HG03442 (cell line): ENCODE results near the gene OSM.
"Not testable (repeated sequence)": the region's sequence is repeated elsewhere in the genome, so short reads cannot be mapped to it uniquely, and the experiment has no call there.

Experiments
- ATAC-seq: cut with Tn5 transposase; IDR thresholded peaks from one replicate; pipeline ENCODE4 v1.9.1; 2021; ENCODE audit warnings: mild to moderate bottlenecking, moderate library complexity; ENCODE audit not compliant: unreplicated experiment

OSM gene

GRCh38 chr22:30230330-30230729 lies 36.3 kb downstream of the OSM start:
- ATAC-seq: no peak

DNA sequence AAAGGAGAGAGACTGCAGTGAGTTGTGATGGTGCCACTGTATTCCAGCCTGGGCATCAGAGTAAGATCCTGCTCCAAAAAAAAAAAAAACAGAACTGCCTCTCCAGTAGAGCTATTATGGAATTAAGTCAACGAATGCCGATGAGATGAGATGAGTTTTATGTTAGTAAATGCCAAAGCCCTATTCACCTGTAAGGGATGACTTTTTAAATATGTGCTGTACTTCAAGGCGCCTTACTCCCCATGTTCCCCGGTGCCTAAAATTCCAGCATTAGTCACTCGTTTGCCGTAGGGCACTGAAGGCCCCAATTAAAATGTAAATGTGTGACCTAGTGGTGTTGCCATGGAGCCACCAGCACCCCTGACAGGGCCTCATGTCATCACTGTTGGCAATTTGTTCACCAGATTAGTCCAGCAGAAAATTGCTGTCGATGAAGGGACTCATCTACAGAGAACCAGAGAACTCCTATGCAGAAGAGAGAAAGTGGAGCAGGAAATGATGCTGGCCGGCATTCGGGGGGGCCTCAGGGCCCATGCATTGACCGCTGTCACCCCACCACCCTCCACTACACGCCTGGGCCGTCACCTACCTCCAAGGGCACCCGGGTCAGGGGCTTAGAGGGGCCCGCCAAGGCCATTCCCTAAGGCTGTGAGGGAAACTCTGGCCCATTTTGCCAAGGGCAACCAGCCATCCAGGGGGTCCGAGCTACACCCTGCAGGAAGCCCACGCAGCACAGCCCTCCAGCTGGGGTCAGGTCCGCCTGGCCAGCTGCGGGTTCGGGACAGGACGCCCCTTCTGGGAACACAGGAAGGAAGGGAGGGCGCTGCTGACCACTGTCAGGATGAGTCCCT lies 37.9 kb downstream of the OSM start:
- ATAC-seq: no peak

- ATAC-seq: no peak
These were observed 39.0 kb downstream of the OSM start for GRCh38 chr22:30227438-30228228.

- no peak for ATAC-seq
These were observed 40.3 kb downstream of the OSM start for GRCh38 chr22:30226192-30226832.

DNA sequence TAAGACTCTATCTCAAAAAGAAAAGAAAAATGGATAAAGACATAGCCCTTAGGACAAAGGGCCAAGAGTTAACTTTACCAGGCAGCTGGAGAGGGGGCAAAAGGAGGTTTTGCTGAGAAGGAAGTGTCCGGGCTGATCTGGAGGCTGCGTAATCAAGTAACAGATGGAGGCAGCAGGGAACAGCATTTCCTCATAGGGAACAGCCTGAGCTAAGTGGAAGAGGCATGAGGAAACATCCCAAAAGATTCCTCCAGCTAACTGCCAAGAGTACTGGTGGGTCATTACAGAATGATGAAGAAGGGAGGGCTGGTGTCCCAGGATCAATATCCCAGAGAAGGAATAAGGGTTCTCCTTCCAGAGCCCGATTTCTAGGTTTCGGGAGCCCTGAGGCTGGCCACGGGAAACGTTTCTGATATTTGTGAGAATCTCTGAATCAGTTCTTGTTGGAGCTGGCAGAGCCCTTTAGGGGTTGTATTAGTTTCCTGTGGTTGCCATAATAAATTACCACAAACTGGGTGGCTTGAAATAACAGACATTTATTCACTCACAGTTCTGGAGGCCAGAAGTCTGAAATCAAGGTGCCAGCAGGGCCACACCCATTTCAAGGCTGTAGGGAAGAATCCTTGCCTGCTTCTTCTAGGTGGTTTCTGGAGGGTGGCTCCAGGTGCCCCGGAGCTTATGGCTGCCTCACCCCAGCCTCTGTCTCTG lies 41.3 kb downstream of the OSM start:
- ATAC-seq: no peak

DNA sequence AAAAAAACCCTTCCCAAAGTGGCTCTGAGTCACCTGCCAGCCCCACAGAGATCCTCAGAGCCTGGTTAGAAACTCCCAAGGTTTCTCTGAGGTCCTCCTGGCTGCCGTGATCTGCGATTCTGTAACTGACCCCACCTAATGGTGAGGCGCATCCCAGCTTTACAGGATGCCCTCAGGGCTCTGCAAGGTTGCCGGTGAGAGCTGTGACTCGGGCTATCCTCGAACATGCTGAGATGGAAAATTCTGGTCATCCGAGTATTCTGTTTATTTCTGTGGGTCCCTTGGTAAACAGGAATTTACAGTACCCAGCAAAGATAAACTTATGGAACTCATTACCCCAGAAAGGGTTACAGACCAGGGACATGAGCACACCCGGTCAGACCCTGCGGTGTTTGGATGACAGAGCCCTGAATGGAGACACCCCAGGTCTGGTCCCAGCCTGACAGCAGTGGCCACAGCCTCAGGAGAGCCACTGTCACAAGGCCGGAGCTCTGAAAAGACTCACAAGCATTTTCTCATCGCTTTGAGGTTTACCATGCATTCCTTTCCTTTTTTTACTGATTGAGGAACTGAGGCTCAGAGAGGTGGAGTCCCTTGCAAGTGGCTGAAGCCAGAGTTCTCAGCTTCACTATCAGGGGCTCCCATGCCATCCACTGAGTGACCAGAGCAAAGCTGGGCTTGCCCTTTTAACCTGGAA lies 42.3 kb downstream of the OSM start:
- no peak for ATAC-seq

DNA sequence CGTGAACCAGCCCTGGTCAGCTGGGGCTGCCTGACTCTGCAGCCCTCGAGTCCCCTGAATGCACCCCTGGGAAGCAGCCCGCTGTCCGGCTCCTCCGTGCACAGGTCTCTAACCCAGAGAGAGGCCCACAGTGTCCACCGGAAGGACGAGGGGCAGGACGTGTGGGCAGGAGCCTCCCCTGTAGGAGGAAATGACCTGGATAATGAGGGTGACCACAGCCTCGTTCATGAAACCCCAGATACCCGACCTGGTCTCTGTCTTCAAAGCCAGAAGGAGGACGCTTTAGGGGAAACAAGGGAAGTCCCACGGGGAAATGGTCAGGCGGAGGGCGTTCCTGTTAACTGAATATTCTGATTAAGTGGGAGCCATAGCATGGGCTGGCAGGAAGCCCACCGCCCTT lies 43.3 kb downstream of the OSM start:
- ATAC-seq: no peak

GRCh38 chr22:30222321-30222720 lies 44.3 kb downstream of the OSM start:
- no peak for ATAC-seq

DNA sequence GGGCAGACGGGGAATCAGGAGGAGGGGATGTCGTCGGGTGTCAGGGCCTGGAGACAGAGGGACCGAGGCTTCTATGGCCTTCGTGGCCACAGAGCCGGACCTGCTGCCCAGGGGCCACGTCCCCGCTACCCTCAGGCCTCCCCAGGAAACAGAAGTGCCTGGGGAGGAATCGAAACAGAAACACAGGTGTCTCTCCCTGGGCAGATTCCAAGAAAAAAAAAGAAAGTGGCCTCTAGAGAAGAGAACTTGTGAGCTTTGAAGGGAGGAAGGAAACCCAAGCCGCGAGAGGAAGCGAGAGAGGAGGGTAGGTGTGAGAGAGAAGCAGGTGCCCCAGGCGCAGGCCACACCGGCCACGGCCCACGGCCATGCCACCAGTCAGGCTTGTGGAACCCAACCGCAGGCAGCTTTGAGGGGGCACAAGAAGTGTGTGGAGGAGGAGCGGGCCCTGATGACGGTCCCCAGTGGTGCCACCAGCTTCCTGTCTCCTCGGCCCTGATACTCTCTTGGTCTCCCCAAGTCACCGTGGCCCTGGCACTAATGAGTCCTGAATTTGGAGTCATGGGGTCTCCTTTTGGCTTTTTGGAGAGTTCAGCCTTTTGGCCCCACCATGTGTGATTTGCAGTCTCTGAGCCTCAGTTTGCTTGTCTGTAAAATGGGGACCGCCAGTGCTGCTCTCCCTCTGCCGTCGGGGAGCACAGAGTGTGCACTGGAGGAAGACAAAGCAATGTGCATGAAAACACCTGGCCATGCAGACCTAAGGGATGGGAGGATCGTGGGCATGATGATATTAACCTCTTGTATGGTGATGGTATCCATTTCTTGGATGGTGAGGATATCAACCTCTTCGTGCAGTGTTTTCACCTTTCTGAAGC lies 45.3 kb downstream of the OSM start:
- ATAC-seq: no peak

GRCh38 chr22:30220338-30221012 lies 46.2 kb downstream of the OSM start:
- no peak for ATAC-seq

- ATAC-seq: no peak
These were observed 46.9 kb downstream of the OSM start for GRCh38 chr22:30219668-30220278.

DNA sequence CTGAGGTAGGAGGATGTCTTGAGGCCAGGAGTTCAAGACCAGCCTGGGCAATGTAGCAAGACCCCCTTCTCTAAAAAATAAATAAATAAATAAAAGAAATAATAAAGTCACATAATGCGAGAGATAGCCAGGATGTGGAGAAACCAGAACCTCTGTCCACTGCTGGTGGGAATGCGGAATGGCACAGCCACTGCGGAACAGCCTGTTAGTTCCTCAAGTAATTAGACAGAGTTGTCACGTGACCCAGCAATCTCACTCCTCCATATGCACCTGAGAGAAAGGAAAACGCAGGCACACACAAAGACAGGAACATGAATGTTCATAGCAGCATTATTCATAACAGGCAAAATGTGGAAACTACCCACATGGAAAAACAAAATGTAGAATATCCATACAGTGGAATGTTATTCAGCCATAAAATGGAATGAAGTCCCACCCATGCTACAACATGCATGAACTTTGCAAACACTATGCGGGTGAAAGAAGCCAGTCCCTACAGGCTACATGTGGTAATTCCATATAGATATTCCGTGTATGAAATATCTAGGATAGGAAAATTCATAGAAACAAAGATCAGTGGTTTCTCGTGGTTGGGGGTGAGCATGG lies 47.5 kb downstream of the OSM start:
- no peak for ATAC-seq

GRCh38 chr22:30217698-30218560 lies 48.7 kb downstream of the OSM start:
- no peak for ATAC-seq

- no peak for ATAC-seq
These were observed 49.9 kb downstream of the OSM start for GRCh38 chr22:30216710-30217109.

DNA sequence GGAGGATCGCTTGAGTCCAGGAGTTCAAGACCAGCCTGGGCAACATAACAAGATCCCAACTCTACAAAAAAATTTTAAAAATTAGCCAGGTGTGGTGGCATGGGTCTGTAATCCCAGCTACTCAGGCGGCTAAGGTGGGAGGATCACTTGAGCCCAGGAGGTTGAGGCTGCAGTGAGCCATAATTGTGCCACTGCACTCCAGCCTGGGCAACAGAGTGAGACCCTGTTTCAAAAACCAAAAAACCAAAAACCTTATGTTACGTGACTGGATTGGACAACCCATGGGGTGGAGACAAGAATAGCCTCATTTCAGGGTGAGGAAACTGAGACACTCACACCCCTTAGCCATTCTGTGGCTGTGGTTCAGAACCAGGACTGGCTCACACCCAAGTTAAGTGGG lies 50.4 kb downstream of the OSM start:
- not testable (repeated sequence) for ATAC-seq

DNA sequence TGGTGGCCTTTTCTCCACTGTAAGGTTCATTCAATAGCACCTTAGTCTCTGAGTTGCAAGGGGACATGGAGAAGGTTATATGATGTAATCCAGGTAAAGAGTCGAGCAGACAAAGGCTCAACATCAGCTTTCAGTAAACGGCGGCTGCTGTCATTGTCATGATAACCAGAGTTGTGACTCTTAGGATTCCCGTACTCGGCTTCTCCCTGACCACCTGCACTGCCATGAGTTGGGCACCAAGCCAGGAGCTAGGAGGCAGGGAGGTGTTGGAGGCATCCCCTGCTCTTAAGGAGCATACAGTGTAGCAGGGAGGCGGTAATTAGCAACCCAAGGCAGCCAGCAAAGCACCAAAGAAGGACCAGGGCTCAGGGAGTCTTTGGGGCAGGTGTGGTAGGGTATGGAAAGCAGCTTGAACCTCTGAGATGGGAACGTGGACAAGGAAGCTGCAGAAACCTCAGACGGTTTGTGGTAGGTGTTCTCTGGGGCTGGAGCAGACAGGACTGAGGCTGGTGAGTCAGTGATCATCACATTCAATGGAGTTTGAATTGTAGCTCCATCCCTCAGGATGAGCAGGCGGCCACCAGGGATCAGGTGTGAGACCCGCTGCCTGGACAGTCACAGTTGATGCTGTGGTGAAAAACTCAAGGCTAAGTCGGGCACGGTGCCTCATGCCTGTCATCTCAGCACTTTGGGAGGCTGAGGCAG lies 51.8 kb downstream of the OSM start:
- ATAC-seq: no peak
